Heart right ventricle (tissue), 16 donors: ENCODE measurements around the gene CLIC4. TPM values are rescaled to one million over a fixed set of nuclear protein-coding genes. Genes with fewer than 3 reads are reported as not detected.
"Not testable (repeated sequence)": the region's sequence is repeated elsewhere in the genome, so short reads cannot be mapped to it uniquely, and the experiment has no call there.

ENCODE experiments used
- ATAC-seq, 8 donors: fragments of 200-7000 bp; cut with Tn5 transposase; one replicate each; pipeline ENCODE4 v1.9.1; 2020; ENCODE audit warnings: mild to moderate bottlenecking in 8 of 8, moderate library complexity in 8 of 8, moderate number of reproducible peaks in 1 of 8
- DNase-seq, 2 donors: peaks; one replicate each; pipeline ENCODE4 v3.0.0-alpha.2; 2020
- H3K27ac ChIP-seq, 10 donors: fragments of 200-600 bp; sonication (generic) in 2 of 10; one replicate each; pipeline versions ENCODE4 v1.5.0 to v1.8.0; 2020 to 2022; ENCODE audit warnings: mild to moderate bottlenecking in 3 of 10
- H3K27me3 ChIP-seq, 7 donors: fragments of 200-600 bp; one replicate each; pipeline ENCODE4 v1.8.0; 2021 to 2022; ENCODE audit warnings: mild to moderate bottlenecking in 2 of 7
- H3K36me3 ChIP-seq, 9 donors: fragments of 200-600 bp; sonication (generic) in 1 of 9; one replicate each; pipeline versions ENCODE4 v1.5.0 to v1.8.0; 2020 to 2022; ENCODE audit warnings: mild to moderate bottlenecking in 2 of 9
- H3K4me1 ChIP-seq, 9 donors: fragments of 200-600 bp; sonication (generic) in 1 of 9; one replicate each; pipeline versions ENCODE4 v1.5.0 to v1.8.0; 2020 to 2022; ENCODE audit warnings: mild to moderate bottlenecking in 4 of 9
- H3K4me3 ChIP-seq, 10 donors: fragments of 200-600 bp; sonication (generic) in 2 of 10; one replicate each; pipeline versions ENCODE4 v1.5.0 to v1.8.0; 2020 to 2022; ENCODE audit warnings: mild to moderate bottlenecking in 7 of 10, moderate library complexity in 2 of 10
- H3K9me3 ChIP-seq, 11 donors: fragments of 200-600 bp in 10 of 11; sonication (generic) in 2 of 11; one replicate each; pipeline versions ENCODE4 v1.5.0 to v1.8.0; 2013 to 2022; ENCODE audit warnings: mild to moderate bottlenecking in 2 of 11, control low read depth in 1 of 11, moderate library complexity in 1 of 11
- WGBS, 2 donors: extraction: QIAGEN DNeasy Blood & Tissue Kit; methylation state at CpG; one replicate each; pipeline ENCODE4 v1.1.7; 2013; ENCODE audit warnings: inconsistent platforms in 1 of 2; 5-methylcytosine and 5-hydroxymethylcytosine counted together
- intact Hi-C, 10 donors: fragments of 100-400 bp; cut with DNase I; formaldehyde crosslinking; loops; one replicate each; pipeline versions ENCODE4 v1.11.1 to v1.14.2; 2022
- polyA plus RNA-seq, 2 donors: library from polyadenylated mRNA; stranded (reverse); fragments of 200-250 nt; gene quantifications; one replicate each; pipeline ENCODE4 v1.2.3, GENCODE V29; 2013
- total RNA-seq, 10 donors: library from RNA; stranded (reverse); fragmentation: NEBNext Ultra II Directional in 3 of 10; extraction: Animal tissue kit (Norgen Biotek cat#: 25700) in 3 of 10; gene quantifications; one replicate each; pipeline versions ENCODE4 v1.2.1 to v1.2.4, GENCODE V29; 2021 to 2023
- TF ChIP-seq, protein P1 (sequence below), 9 donors: fragments of 200-600 bp; sonication (generic) in 2 of 9; IDR thresholded peaks; one replicate each; pipeline versions ENCODE4 v1.5.0 to v1.8.0; 2021 to 2022; ENCODE audit warnings: antibody characterized with exemption in 9 of 9, mild to moderate bottlenecking in 5 of 9, moderate library complexity in 1 of 9
- donor health status: Arrhythmogenic right ventricular cardiomyopathy.
- donor health status: ischemic (EF 13 %, LVEDD 7.1; RV severe dilation, severe dysfunction).
- donor health status: healthy with polysubstance abuse.
- donor health status: DM: no; HTN: yes; CAD: no.
- donor health status: DM: no; HTN: no; CAD: no.
- donor health status: ischemic (EF 25% LVEDD 6.9; RV normal size, moderate dysfunction).
- donor health status: ischemic (EF 25% LVEDD 5.7; RV mildly dilated, moderate dysfunction).
- donor health status: healthy.
- donor health status: DM: yes; HTN: yes; CAD: no.
- donor health status: Ischemic cardiomyopathy.
- donor health status: ischemic (EF 35%, LVEDD 5.7; RV mildly dilated, moderate dysfunction).
- donor health status: nonischemic (EF 11% LVEDD 7.7; RV severe dilation, severe dysfunction).
- donor health status: DM: yes; HTN: yes; CAD: no.
- donor health status: PGD.
- donor health status: ischemic (EF 29% LVEDD 5.4; RV normal size, mild dysfunction).
- donor health status: nonischemic (EF 23%, LVEDD 6.1; RV moderate dilation, normal function).

CLIC4 gene
- total and polyA plus RNA-seq, 12 donors = 90.8 to 511 (median 336) TPM

DNA sequence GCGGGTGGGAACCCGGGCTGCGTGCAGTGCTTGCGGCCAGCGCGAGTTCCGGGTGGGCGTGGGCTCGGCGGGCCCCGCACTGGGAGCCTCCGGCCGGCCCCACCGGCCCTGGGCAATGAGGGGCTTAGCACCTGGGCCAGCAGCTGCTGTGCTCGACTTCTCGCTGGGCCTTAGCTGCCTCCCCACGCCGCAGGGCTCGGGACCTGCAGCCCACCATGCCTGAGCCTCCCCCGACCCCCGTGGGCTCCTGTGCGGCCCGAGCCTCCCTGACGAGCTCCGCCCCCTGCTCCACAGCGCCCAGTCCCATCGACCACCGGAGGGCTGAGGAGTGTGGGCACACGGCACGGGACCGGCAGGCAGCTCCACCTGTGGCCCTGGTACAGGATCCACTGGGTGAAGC lies 23.7 kb upstream of the CLIC4 start:
- WGBS, 2 donors = 93 to 95% methylated on average over 23 to 31 of the region's 31 CpGs
- no peak for ATAC-seq
- intact Hi-C loops = loop anchor here in 1 of 10 donors (2.0 kb wide), 1 partner anchor 23 kb away; the partner anchor contains the start of gene CLIC4

GRCh38 chr1:24722073-24723035 lies 22.9 kb upstream of the CLIC4 start:
- H3K36me3 ChIP-seq, H3K27ac ChIP-seq, H3K27me3 ChIP-seq, DNase-seq, intact Hi-C loops, H3K9me3 ChIP-seq, ATAC-seq: not testable (repeated sequence)
- H3K4me3 ChIP-seq = peak overlapping the region in 1 of 10 donors; percentile 19
- H3K4me1 ChIP-seq = peaks cover 13 to 79% (median 60%) of the 10 kb centered on the region in 9 donors
- WGBS, 2 donors = 82 to 89% methylated on average over 21 of the region's 21 CpGs

More for the DNA sequence above, 23.7 kb upstream of the CLIC4 start:
- no peak for DNase-seq
- Histone ChIP-seq H3K27ac (peak overlapping the region in 4 of 10 donors; percentile 44 to 85 (median 82)), H3K4me3 (no peak overlapping the region), H3K36me3 (no peaks in the 10 kb centered on the region), H3K27me3 (no peaks in the 10 kb centered on the region), H3K4me1 (peaks cover 13 to 71% (median 55%) of the 10 kb centered on the region in 9 donors), H3K9me3 (no peaks in the 10 kb centered on the region)
- TF ChIP-seq, protein P1, sequence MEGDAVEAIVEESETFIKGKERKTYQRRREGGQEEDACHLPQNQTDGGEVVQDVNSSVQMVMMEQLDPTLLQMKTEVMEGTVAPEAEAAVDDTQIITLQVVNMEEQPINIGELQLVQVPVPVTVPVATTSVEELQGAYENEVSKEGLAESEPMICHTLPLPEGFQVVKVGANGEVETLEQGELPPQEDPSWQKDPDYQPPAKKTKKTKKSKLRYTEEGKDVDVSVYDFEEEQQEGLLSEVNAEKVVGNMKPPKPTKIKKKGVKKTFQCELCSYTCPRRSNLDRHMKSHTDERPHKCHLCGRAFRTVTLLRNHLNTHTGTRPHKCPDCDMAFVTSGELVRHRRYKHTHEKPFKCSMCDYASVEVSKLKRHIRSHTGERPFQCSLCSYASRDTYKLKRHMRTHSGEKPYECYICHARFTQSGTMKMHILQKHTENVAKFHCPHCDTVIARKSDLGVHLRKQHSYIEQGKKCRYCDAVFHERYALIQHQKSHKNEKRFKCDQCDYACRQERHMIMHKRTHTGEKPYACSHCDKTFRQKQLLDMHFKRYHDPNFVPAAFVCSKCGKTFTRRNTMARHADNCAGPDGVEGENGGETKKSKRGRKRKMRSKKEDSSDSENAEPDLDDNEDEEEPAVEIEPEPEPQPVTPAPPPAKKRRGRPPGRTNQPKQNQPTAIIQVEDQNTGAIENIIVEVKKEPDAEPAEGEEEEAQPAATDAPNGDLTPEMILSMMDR (IDR thresholded peaks at IDR 0.05) = no peak

- intact Hi-C loops = no loop called here
- H3K4me3 ChIP-seq = peak overlapping the region in 3 of 10 donors; percentile 7 to 18 (median 13)
- TF ChIP-seq, protein P1 (IDR thresholded peaks at IDR 0.05) = no peak
- H3K9me3 ChIP-seq = no peaks in the 10 kb centered on the region
- ATAC-seq (peak; percentile 5 to 45 (median 24)), DNase-seq (peak in 1 of 2 donors; percentile 41)
- peak overlapping the region in 9 of 10 donors; percentile 32 to 72 (median 60) for H3K27ac ChIP-seq
- H3K4me1 ChIP-seq = peaks cover 3 to 70% (median 52%) of the 10 kb centered on the region in 9 donors
- no peaks in the 10 kb centered on the region for H3K27me3 ChIP-seq
- H3K36me3 ChIP-seq = no peaks in the 10 kb centered on the region
- 68 to 72% methylated on average over 13 of the region's 13 CpGs for WGBS, 2 donors
These were observed 20.7 kb upstream of the CLIC4 start for GRCh38 chr1:24724345-24725208.

- WGBS, 2 donors = 53 to 54% methylated on average over 5 of the region's 5 CpGs
These were observed 20.0 kb upstream of the CLIC4 start for GRCh38 chr1:24725209-24725651.

More at GRCh38 chr1:24725209-24725651, 20.0 kb upstream of the CLIC4 start:
- ATAC-seq (peak in 5 of 8 donors; percentile 6 to 37 (median 23)), DNase-seq (no peak)
- Histone ChIP-seq H3K27me3 (no peaks in the 10 kb centered on the region), H3K9me3 (no peaks in the 10 kb centered on the region), H3K27ac (peak overlapping the region in 9 of 10 donors; percentile 32 to 72 (median 60)), H3K36me3 (no peaks in the 10 kb centered on the region), H3K4me1 (peaks cover 0 to 64% (median 45%) of the 10 kb centered on the region in 9 donors), H3K4me3 (peak overlapping the region in 2 of 10 donors; percentile 7 to 13)
- intact Hi-C loops = no loop called here
- TF ChIP-seq, protein P1 (IDR thresholded peaks at IDR 0.05) = no peak
